HG03135 (cell line): Measurements from ENCODE around the gene MAEA.

Source experiments
- ATAC-seq: cut with Tn5 transposase; IDR thresholded peaks from one replicate; pipeline ENCODE4 v1.9.1; 2021; ENCODE audit warnings: mild to moderate bottlenecking, moderate library complexity; ENCODE audit not compliant: unreplicated experiment

The MAEA gene

DNA sequence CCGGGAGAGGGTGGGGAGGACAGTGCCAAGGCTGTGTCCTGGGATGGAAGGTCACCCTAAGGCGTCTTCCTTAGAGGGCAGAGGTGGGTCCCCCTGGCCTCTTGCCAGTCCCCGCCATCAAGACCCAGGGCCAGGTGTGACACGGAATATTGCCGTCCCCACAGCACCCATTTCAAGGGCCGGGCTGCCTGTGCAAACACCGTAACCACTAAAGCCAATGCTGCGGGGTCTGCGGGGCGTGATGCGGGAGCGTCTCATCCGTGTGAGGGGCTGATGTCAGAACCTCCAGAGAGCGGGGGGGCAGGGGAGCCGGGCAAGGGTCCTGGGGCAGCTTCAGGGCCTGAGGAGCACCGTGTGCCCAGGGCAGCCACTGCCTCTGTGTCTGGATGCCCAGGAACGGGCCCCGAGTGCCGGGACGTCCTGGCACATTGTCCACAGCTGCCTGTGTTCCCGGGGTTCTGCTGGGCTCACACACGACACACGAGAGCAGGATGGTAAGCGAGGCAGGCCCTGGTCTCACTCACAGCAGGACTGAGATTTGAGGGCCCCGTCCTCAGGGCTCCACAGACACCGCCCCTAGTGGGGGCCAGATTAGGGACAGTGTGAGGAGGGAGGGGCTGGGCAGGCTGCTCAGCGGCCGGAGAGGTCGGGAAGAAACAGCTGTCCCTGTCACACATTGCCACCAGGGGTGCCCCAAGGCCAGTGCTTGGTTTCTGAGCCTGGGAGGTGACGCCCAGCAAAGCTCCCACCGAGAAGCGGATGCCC is 87.3 kb downstream of the MAEA start:
- ATAC-seq, result no peak

DNA sequence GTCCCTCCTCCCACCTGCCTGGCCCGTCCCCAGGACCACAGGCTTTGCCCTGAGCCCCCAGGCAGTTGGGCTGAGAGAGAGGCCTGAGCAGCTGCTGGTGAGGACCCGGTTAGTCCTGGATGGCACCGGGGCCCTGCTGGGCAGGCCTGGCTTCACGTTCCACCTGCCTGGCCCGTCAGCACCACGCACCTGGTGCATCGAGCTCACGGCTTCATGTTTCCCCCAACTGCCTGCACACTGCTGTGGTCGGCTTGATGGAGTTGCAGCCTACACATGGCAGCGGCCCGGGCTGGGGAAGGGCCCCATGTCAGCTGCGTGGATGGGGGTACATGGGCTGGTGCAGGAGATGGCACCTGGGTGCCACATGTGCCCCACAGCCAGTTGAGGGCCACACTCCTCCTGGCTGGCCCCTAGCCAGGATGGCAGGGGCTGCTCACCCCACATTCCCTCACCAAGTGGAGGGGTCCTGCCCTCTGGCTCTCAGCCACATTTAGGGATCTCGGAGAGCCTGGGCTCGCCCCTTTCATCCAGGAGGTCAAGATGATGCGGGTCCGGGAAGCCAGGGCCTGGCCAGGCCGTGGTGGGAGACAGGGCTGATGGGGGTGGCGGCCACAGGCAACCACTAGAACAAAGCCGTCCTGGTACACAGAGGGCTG is 88.0 kb downstream of the MAEA start:
- ATAC-seq, result no peak

- ATAC-seq, result no peak
These were observed 89.0 kb downstream of the MAEA start for GRCh38 chr4:1378559-1379231.

DNA sequence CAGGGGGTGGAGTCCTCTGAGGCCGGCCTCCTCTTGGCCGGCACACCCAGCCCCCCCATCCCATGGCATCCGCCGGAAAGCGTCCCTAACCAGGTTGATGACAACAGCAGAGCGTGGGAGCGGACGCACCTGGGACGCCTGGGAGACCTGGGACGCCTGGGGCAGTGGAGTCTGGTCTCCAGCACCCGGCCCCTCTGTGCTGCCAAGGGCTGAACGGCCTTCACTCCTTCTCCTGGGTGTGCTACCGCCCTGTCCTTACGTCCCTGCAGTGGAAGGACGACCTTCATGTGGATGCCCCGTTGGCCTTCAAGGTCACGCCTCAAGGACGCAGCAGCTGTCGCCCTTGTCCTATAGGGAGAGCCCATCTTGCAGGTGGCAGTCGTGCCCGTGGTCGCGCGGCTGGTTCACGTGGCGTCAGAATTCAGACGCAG is 89.7 kb downstream of the MAEA start:
- no peak for ATAC-seq

GRCh38 chr4:1379801-1380331 is 90.2 kb downstream of the MAEA start:
- ATAC-seq, result no peak

GRCh38 chr4:1380368-1381151 is 90.9 kb downstream of the MAEA start:
- no peak for ATAC-seq

DNA sequence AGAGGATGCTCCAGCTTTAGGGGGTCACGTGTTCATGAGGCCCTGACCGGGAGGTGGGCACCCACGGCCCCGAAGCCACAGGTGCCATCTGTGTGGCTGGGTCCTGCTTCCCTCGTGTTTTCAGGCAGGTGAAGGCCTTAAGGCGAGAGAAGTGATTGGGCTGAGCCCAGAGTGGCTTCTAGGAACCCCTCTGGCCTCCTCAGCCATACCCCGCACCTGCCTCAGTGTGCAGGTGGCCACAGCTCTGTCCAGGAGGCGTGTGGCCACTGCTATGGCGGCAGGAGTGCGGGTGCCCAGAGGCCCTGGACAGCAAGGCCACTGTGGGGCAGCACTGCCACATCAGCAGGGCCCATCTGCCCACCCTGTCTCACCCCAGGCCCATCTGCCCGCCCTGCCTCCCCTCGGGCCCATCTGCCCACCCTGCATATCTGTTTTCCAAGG is 91.5 kb downstream of the MAEA start:
- ATAC-seq, result no peak

- no peak for ATAC-seq
These were observed 92.4 kb downstream of the MAEA start for GRCh38 chr4:1381944-1382541.

GRCh38 chr4:1382776-1383727 is 93.4 kb downstream of the MAEA start:
- ATAC-seq, result no peak

- no peak for ATAC-seq
These were observed 94.3 kb downstream of the MAEA start for GRCh38 chr4:1383728-1384591.

- ATAC-seq, result no peak
These were observed 95.1 kb downstream of the MAEA start for GRCh38 chr4:1384675-1385372.

GRCh38 chr4:1385373-1386340 is 96.0 kb downstream of the MAEA start:
- ATAC-seq, result no peak
